Stimulated activated effector memory CD8-positive, alpha-beta T cell treated with anti-CD3 and anti-CD28 coated beads, Interleukin-12 subunit alpha, Interleukin-12 subunit beta, amount 100 ng/mL, for 72 hours (primary cell): ENCODE measurements around the gene ATG2B.
"Not testable (repeated sequence)": the region's sequence is repeated elsewhere in the genome, so short reads cannot be mapped to it uniquely, and the experiment has no call there.

Experiments
- ATAC-seq: fragments of 150-1000 bp; cut with Tn5 transposase; 2 replicates; pipeline ENCODE4 v1.10.0; 2021
- DNase-seq, 2 donors: peaks; one replicate each; pipeline ENCODE4 v3.0.0; 2021 to 2022; ENCODE audit warnings: low spot score in 2 of 2
- H3K27ac Mint-ChIP-seq: one replicate; pipeline ENCODE4 v1.8.0; 2022; ENCODE audit warnings: mild to moderate bottlenecking, mixed read lengths
- H3K36me3 Mint-ChIP-seq: one replicate; pipeline ENCODE4 v1.8.0; 2022; ENCODE audit warnings: mild to moderate bottlenecking, mixed read lengths
- H3K4me1 Mint-ChIP-seq: one replicate; pipeline ENCODE4 v1.8.0; 2022; ENCODE audit warnings: mixed read lengths
- H3K4me3 Mint-ChIP-seq: one replicate; pipeline ENCODE4 v1.8.0; 2022; ENCODE audit warnings: mild to moderate bottlenecking, mixed read lengths
- H3K9me3 Mint-ChIP-seq: one replicate; pipeline ENCODE4 v1.8.0; 2022; ENCODE audit warnings: mixed read lengths

The ATG2B gene

DNA sequence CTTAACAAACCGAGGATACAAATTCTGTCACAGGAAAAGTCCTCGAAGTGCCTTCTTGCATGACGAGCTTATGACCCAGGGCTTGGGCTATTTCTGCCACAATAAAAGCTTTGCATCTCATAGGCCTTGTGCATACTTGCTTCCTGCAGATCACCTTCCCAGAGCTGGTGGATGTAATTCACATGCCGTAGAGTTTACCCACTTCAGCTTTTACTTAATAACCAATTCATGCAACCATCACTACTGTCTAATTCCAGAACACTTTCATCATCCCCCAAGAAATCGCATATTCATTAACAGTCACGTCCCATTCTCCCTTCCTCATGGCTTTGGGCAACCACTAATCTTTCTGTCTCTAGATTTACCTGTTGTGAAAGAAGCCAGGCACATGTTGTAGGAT is 116.1 kb downstream of the ATG2B start:
- Mint-ChIP-seq H3K9me3 (no peaks in the 10 kb centered on the region), H3K27ac (no peak overlapping the region), H3K4me1 (no peaks in the 10 kb centered on the region), H3K4me3 (no peak overlapping the region), H3K36me3 (no peaks in the 10 kb centered on the region)
- ATAC-seq = no peak
- DNase-seq = no peak

DNA sequence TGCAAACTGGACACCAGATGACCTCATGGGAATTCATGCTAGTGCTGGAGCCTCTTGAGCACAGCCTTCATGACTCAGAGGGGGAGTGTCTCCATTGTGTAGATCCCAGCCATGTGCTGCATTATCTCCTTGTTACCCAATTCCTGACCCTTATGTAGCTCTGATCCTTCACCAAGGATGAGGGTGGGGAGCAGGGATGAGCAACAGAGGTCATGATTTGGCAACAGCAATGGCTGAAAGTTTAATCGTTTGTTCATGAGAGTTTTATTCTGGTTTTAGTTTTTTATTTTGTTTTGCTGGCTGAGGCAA is 116.6 kb downstream of the ATG2B start:
- Mint-ChIP-seq H3K36me3 (no peaks in the 10 kb centered on the region), H3K9me3 (no peaks in the 10 kb centered on the region), H3K4me1 (no peaks in the 10 kb centered on the region), H3K4me3 (no peak overlapping the region), H3K27ac (no peak overlapping the region)
- DNase-seq (no peak), ATAC-seq (no peak)

DNA sequence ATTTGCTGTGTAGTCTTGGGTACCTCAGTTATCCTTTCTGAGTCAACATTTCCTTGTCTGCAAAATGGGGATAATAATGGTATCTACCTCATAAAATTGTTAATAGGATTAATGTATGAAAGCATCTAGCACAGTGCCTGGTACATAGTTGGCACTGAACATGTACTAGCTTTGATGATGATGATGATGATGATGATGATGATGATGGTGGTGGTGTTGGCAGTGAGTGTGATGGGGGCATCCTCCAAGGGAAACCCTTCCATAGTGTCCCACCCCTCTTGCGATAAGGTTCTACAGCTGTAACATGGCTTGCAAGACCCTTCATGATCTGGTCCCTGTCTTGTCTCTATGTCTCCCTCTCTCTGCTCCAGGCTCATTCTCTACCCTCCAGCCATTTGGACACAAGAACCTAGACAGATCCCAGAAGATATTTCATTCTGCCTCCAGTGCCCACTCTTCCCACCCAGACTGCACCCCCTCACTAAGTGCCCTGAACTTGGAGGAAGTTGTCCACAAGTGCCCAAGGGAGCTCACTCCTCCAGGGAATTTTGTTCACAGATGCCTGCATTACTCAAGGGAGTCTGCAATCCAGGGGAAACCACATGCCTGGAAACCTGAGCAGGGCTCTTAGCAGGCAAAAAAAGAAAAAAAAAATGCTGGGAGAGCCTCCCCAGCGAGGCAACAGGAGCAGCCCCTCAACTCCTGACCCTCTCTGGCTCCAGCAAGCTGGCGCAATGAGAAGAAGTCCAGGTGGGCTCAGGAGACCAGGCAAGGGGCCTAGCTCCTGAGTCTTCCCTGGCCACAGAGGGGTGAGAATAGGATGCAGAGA is 117.2 kb downstream of the ATG2B start:
- Mint-ChIP-seq H3K4me3 (no peak overlapping the region), H3K36me3 (no peaks in the 10 kb centered on the region), H3K4me1 (no peaks in the 10 kb centered on the region), H3K27ac (no peak overlapping the region), H3K9me3 (no peaks in the 10 kb centered on the region)
- DNase-seq (no peak), ATAC-seq (no peak)

- H3K27ac Mint-ChIP-seq, H3K9me3 Mint-ChIP-seq, H3K4me3 Mint-ChIP-seq, DNase-seq, ATAC-seq, H3K4me1 Mint-ChIP-seq, H3K36me3 Mint-ChIP-seq: not testable (repeated sequence)
These were observed 118.1 kb downstream of the ATG2B start for GRCh38 chr14:96245074-96245473.

DNA sequence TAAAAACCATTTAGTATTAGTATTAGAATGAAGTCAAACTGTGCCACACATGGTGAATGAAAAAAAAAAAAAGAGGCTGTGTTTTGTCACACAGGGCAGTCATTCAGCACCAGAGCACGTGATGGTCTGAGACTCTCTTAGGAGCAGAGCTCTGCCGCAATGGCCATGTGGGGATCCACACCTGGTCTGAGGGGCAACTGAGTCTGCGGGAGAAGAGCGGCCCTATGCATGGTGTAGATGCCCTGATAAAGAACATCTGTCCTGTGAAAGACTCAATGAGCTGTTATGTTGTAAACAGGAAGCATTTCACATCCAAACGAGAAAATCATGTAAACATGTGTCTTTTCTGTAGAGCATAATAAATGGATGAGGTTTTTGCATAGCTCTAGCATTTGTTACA is 119.4 kb downstream of the ATG2B start:
- H3K9me3 Mint-ChIP-seq = no peaks in the 10 kb centered on the region
- no peak for DNase-seq
- H3K4me1 Mint-ChIP-seq = no peaks in the 10 kb centered on the region
- no peak overlapping the region for H3K27ac Mint-ChIP-seq
- no peaks in the 10 kb centered on the region for H3K36me3 Mint-ChIP-seq
- ATAC-seq = no peak
- no peak overlapping the region for H3K4me3 Mint-ChIP-seq

DNA sequence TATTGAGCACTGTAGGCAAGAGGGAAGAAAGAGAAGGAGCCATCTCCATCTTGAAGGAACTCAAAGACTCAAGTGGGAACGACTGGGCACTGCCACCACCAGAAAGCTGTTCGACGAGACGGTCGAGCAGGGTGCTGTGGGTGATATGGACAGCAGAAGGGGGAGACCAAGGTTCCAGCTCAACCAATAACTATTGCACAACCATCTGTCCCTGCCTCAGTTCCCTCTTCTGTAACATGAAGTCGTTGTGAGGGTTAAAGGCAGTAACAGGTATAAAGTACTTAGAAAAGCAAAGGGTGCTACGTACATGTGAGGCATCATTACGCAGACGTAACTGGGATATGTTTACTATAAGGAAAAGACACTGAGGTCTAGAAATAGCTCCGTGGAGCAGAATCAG is 121.0 kb downstream of the ATG2B start:
- Mint-ChIP-seq H3K4me3 (no peak overlapping the region), H3K4me1 (no peaks in the 10 kb centered on the region), H3K27ac (no peak overlapping the region), H3K36me3 (no peaks in the 10 kb centered on the region), H3K9me3 (no peaks in the 10 kb centered on the region)
- DNase-seq (no peak), ATAC-seq (no peak)

- no peaks in the 10 kb centered on the region for H3K9me3 Mint-ChIP-seq
- H3K27ac Mint-ChIP-seq = no peak overlapping the region
- H3K36me3 Mint-ChIP-seq = no peaks in the 10 kb centered on the region
These were observed 122.5 kb downstream of the ATG2B start for GRCh38 chr14:96240641-96241040.

DNA sequence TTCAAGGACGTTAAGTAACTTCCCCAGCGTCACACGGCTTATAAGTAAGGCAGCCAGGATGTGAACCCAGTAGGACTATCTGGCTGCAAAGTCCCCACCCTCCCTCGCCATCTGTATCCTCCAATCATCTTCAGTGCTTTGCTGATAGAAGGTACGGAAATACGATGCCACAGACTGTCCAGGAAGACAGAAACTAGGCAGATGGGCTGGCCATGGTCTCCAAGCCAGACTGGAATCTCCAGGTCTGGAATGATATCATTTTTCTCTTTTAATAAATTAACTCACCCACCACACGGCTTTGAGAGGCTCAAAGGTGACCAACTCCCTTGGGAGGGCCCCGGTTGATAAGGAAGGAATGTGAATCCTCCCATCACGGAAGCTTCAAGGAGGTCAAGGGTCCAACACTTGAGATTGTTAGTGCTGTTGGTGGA is 123.4 kb downstream of the ATG2B start:
- no peaks in the 10 kb centered on the region for H3K9me3 Mint-ChIP-seq
- no peaks in the 10 kb centered on the region for H3K36me3 Mint-ChIP-seq
- H3K4me1 Mint-ChIP-seq = no peaks in the 10 kb centered on the region
- H3K27ac Mint-ChIP-seq = no peak overlapping the region
- DNase-seq = no peak
- H3K4me3 Mint-ChIP-seq = no peak overlapping the region
- ATAC-seq = no peak

More at GRCh38 chr14:96240641-96241040, 122.5 kb downstream of the ATG2B start:
- ATAC-seq (no peak), DNase-seq (no peak)
- Mint-ChIP-seq H3K4me3 (no peak overlapping the region), H3K4me1 (no peaks in the 10 kb centered on the region)

DNA sequence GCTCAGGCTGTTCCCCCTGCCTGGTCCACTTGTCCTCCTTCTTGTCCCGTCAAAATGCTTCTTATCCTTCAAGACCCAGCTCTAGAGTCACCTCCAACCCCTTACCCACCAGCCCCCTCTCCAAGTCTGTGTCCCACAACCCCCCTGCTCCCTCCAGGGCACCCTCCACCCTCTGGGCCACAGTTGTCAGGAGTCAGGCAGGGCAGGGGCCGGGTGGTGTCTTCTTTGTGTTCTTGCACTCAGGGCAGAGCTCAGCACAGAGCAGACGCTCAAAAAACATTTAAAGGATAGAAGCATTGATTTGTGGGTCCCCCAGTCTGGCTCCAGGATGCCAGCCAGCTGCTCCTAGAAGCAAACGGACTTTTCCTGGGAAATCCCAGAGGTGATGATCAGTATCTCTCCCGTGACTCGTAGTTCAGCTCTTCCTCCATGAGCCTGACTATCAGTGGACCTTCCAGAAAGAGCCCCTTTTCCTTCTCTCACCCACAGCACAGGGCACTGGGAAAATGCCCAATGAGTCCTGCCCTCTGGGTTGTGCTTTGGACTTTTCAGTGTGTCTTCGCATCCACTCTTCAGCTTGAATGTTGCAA is 124.4 kb downstream of the ATG2B start:
- no peak overlapping the region for H3K4me3 Mint-ChIP-seq
- H3K4me1 Mint-ChIP-seq = no peaks in the 10 kb centered on the region
- H3K9me3 Mint-ChIP-seq = no peaks in the 10 kb centered on the region
- no peak for ATAC-seq
- no peak for DNase-seq
- H3K27ac Mint-ChIP-seq = no peak overlapping the region
- no peaks in the 10 kb centered on the region for H3K36me3 Mint-ChIP-seq

GRCh38 chr14:96237641-96238040 is 125.5 kb downstream of the ATG2B start:
- no peak overlapping the region for H3K27ac Mint-ChIP-seq
- H3K36me3 Mint-ChIP-seq = no peaks in the 10 kb centered on the region
- H3K4me3 Mint-ChIP-seq = no peak overlapping the region
- DNase-seq = no peak
- no peaks in the 10 kb centered on the region for H3K9me3 Mint-ChIP-seq
- ATAC-seq = no peak
- no peaks in the 10 kb centered on the region for H3K4me1 Mint-ChIP-seq

GRCh38 chr14:96235426-96235825 is 127.7 kb downstream of the ATG2B start:
- no peak for DNase-seq
- Mint-ChIP-seq H3K4me1 (no peaks in the 10 kb centered on the region), H3K9me3 (no peaks in the 10 kb centered on the region), H3K36me3 (no peaks in the 10 kb centered on the region), H3K27ac (no peak overlapping the region), H3K4me3 (no peak overlapping the region)
- ATAC-seq = no peak

- H3K36me3 Mint-ChIP-seq = no peaks in the 10 kb centered on the region
- no peak overlapping the region for H3K27ac Mint-ChIP-seq
- DNase-seq = no peak
- no peak overlapping the region for H3K4me3 Mint-ChIP-seq
- no peaks in the 10 kb centered on the region for H3K4me1 Mint-ChIP-seq
- no peaks in the 10 kb centered on the region for H3K9me3 Mint-ChIP-seq
- ATAC-seq = no peak
These were observed 129.5 kb downstream of the ATG2B start for GRCh38 chr14:96233661-96234060.

DNA sequence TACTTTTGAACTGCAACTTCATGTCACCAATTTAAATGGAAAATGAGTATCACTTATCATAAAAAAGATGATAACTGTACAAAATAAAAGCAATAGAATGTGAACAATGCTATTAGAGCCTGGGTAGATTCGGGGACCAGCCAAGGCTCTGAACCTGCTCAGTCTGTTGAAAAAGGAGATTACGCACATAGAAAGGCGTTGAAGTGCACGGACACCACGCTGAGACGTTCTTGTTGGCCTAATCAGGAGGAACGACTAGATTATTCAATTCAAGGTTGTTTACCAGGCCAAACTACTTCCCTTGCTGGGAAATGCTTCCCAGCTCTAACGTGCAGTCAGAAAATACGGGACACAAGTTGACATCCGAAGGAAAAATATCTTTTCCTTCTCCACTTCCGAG is 130.6 kb downstream of the ATG2B start:
- no peak overlapping the region for H3K4me3 Mint-ChIP-seq
- ATAC-seq = no peak
- no peak overlapping the region for H3K27ac Mint-ChIP-seq
- no peaks in the 10 kb centered on the region for H3K4me1 Mint-ChIP-seq
- H3K9me3 Mint-ChIP-seq = no peaks in the 10 kb centered on the region
- DNase-seq = no peak
- H3K36me3 Mint-ChIP-seq = no peaks in the 10 kb centered on the region

GRCh38 chr14:96231526-96232130 is 131.5 kb downstream of the ATG2B start:
- no peak for DNase-seq
- Mint-ChIP-seq H3K4me3 (no peak overlapping the region), H3K4me1 (no peaks in the 10 kb centered on the region), H3K27ac (no peak overlapping the region), H3K36me3 (no peaks in the 10 kb centered on the region), H3K9me3 (no peaks in the 10 kb centered on the region)
- ATAC-seq = no peak

DNA sequence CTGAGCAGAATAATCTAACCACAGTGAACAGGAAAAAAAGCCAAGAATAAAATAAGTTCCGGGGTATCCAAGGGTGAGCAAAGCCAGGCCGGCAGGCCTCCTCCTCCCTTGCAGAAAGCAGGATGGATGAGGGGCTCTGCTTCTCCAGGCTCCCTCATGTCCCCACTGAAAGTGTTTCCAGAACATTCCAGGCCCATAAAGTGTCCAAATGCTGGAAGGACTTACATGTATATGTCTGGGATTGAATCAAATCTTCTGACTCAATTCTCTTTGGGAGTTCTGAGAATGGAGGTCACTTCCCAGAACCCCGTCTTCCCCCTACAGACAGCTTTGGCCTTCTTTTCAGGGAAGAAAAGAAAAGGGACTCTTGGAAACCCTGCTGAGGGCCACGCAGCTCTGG is 132.1 kb downstream of the ATG2B start:
- Mint-ChIP-seq H3K4me1 (no peaks in the 10 kb centered on the region), H3K9me3 (no peaks in the 10 kb centered on the region), H3K27ac (no peak overlapping the region), H3K4me3 (no peak overlapping the region), H3K36me3 (no peaks in the 10 kb centered on the region)
- no peak for ATAC-seq
- no peak for DNase-seq

- no peak for ATAC-seq
- Mint-ChIP-seq H3K4me3 (no peak overlapping the region), H3K4me1 (no peaks in the 10 kb centered on the region), H3K27ac (no peak overlapping the region), H3K36me3 (no peaks in the 10 kb centered on the region), H3K9me3 (no peaks in the 10 kb centered on the region)
- DNase-seq = no peak
These were observed 133.8 kb downstream of the ATG2B start for GRCh38 chr14:96229315-96229714.
